Transverse colon (tissue), 4 donors: Measurements from ENCODE around the gene MED15. TPM values are rescaled to one million over a fixed set of nuclear protein-coding genes. Genes with fewer than 3 reads are reported as not detected.

ENCODE experiments used
- DNase-seq: peaks from one replicate; pipeline ENCODE4 v3.0.0-alpha.2; 2019
- H3K27ac ChIP-seq, 4 donors: fragments of 200-600 bp; sonication (generic); 2 replicates each; pipeline ENCODE4 v1.5.1; 2016 to 2018; ENCODE audit warnings: inconsistent platforms in 4 of 4
- H3K27me3 ChIP-seq: fragments of 200-600 bp; sonication (generic); 2 replicates; pipeline ENCODE4 v1.5.1; 2017; ENCODE audit warnings: inconsistent platforms
- H3K36me3 ChIP-seq, 4 donors: fragments of 200-600 bp; sonication (generic); 2 replicates each; pipeline ENCODE4 v1.5.1; 2017 to 2019; ENCODE audit warnings: inconsistent platforms in 4 of 4
- H3K4me1 ChIP-seq, 4 donors: fragments of 200-600 bp; sonication (generic); 2 replicates each; pipeline ENCODE4 v1.5.1; 2017 to 2020; ENCODE audit warnings: inconsistent platforms in 4 of 4
- H3K4me3 ChIP-seq, 4 donors: fragments of 200-600 bp; sonication (generic); 1 replicate in 1 of 4; 2 replicates in 3 of 4; pipeline versions ENCODE4 v1.5.1 to v1.6.1; 2017 to 2019; ENCODE audit warnings: inconsistent platforms in 4 of 4
- H3K9me3 ChIP-seq, 2 donors: fragments of 200-600 bp; sonication (generic); 2 replicates each; pipeline ENCODE4 v1.5.1; 2017 to 2019; ENCODE audit warnings: inconsistent platforms in 2 of 2
- EP300 ChIP-seq: sonication (generic); formaldehyde crosslinking; IDR thresholded peaks from one replicate; pipeline ENCODE4 v1.6.1; 2017; ENCODE audit warnings: antibody characterized with exemption, low read depth
- POLR2A ChIP-seq: fragments of 450-650 bp; IDR thresholded peaks from one replicate; pipeline ENCODE4 v1.6.1; 2016; ENCODE audit warnings: antibody characterized with exemption, mild to moderate bottlenecking, moderate library complexity
- POLR2AphosphoS5 ChIP-seq, 3 donors: sonication (generic); formaldehyde crosslinking; IDR thresholded peaks; one replicate each; pipeline ENCODE4 v1.6.1; 2016; ENCODE audit warnings: antibody characterized with exemption in 3 of 3
- WGBS, 2 donors: methylation state at CpG; one replicate each; pipeline ENCODE4 v1.1.5; 2018; ENCODE audit warnings: low coverage in 1 of 2; 5-methylcytosine and 5-hydroxymethylcytosine counted together
- in situ Hi-C, 4 donors: fragments of 200-750 bp; cut with MboI; loops; one replicate each; pipeline versions ENCODE4 v1.15.0 to v1.15.1; 2017; ENCODE audit warnings: low sequenced_read_pairs in 3 of 4, low pct_ligation_motif_present in 1 of 4, low pct_unique_long_range_greater_than_20kb in 1 of 4
- intact Hi-C: fragments of 100-400 bp; cut with DNase I; formaldehyde crosslinking; loops from one replicate; pipeline ENCODE4 v1.15.1; 2023; ENCODE audit warnings: low total_unique reads
- total RNA-seq, 4 donors: library from RNA; depleted of rRNA; stranded (reverse); fragments of >200 nt; gene quantifications; one replicate each; pipeline ENCODE4 v1.1.0, GENCODE V29; 2016
- TF ChIP-seq, protein P1 (sequence below), 5 experiments: fragments of 200-600 bp in 3 of 5; fragments of 450-650 bp in 2 of 5; sonication (generic) in 3 of 5; IDR thresholded peaks; 1 replicate in 2 of 5; 2 replicates in 3 of 5; pipeline ENCODE4 v1.5.1; 2016 to 2017; ENCODE audit warnings: antibody characterized with exemption in 5 of 5, inconsistent platforms in 3 of 5, mild to moderate bottlenecking in 2 of 5, moderate library complexity in 1 of 5

The MED15 gene
- total RNA-seq, 4 donors from 2014 or later, result 70.3 to 211 (median 116) TPM

DNA sequence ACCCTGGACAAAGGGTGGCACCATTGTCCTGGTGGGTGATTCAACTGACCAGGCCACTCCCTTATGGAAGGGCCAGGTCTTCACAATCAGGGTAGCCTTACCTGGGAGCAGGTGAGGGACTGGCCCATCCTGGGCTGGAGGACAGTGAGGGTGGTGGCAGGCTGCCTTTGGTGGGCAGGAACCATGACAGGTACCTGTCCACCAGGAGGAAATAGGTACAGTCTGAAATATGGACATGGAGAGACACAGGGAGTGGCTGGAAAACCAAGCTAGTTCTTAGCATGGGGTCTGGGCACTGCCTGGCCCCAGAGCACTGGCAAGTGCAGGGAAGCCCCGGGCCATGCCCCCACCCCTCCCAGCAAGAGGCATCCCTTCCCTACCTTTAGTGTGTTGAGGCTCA, 113.8 kb downstream of the MED15 start:
- in situ Hi-C loops (no loop called here), intact Hi-C loops (no loop called here)
- 62% methylated on average over 1 of the region's 1 CpG; no CpG with 5 or more reads in 1 of the 2 donors for WGBS, 2 donors
- no peak for DNase-seq
- Histone ChIP-seq H3K9me3 (no peaks in the 10 kb centered on the region), H3K36me3 (no peaks in the 10 kb centered on the region), H3K4me1 (no peaks in the 10 kb centered on the region), H3K27ac (no peak overlapping the region), H3K27me3 (no peaks in the 10 kb centered on the region), H3K4me3 (no peak overlapping the region)
- TF ChIP-seq POLR2A, result no peak

DNA sequence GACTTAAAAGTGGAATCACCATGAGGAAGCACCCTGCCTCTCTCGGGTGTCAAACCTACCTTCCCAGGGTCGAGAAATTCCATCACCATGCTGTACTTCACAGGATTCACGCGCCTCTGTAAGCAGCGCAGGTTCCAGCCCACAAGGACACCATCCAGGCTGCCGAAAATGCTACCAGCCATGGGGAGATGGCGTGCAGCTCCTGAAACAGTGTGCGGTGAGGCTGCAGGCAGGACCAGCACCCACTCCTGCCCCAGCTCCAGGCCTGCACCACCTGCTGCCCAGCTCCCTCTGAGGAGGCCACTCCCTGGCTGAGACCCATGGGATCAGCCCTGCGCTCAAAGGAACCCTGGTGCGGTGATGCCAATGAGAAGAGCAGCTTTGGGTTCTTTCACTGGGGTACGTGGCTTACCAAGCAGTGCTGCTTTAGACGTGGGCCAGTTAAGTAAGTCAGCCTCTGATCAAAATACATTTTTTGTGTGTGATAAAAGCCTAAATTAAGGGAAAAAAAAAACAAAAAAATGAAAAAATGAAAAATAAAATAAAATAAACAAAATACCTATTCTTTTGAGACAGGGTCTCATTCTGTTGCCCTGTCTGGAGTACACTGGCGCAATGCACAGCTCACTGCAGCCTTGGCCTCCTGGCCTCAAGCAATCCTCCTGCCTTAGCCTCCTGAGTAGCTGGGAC, 115.4 kb downstream of the MED15 start:
- WGBS, 2 donors, result 74 to 86% methylated on average over 2 to 13 of the region's 13 CpGs
- intact Hi-C loops, result no loop called here

DNA sequence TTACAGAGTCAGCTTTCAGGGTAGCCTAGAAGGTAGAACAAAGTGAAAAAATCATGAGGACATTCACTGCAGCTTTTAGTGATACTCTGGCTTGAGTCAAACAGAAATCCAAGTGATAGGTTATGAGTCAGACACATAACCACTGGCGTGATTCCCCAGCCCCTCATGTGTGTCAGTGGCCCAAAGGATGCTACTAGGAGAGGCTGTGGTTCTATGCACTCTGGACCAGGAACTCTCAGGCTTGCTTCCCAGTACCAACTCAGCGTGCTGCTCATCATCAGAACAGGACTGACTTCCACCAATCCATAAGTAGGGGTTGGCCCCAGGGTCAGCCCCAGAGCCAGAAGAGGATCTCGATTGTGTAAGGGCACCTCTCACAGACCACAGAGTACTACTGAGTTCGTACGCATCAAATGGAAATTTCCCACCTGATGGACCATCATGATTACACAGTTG, 116.8 kb downstream of the MED15 start:
- no peaks in the 10 kb centered on the region for H3K36me3 ChIP-seq
- no peaks in the 10 kb centered on the region for H3K9me3 ChIP-seq
- H3K27me3 ChIP-seq, result no peaks in the 10 kb centered on the region
- intact Hi-C loops, result no loop called here
- no peak overlapping the region for H3K4me3 ChIP-seq
- TF ChIP-seq, protein P1, sequence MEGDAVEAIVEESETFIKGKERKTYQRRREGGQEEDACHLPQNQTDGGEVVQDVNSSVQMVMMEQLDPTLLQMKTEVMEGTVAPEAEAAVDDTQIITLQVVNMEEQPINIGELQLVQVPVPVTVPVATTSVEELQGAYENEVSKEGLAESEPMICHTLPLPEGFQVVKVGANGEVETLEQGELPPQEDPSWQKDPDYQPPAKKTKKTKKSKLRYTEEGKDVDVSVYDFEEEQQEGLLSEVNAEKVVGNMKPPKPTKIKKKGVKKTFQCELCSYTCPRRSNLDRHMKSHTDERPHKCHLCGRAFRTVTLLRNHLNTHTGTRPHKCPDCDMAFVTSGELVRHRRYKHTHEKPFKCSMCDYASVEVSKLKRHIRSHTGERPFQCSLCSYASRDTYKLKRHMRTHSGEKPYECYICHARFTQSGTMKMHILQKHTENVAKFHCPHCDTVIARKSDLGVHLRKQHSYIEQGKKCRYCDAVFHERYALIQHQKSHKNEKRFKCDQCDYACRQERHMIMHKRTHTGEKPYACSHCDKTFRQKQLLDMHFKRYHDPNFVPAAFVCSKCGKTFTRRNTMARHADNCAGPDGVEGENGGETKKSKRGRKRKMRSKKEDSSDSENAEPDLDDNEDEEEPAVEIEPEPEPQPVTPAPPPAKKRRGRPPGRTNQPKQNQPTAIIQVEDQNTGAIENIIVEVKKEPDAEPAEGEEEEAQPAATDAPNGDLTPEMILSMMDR (IDR thresholded peaks at IDR 0.05), result no peak
- TF ChIP-seq POLR2AphosphoS5 (IDR thresholded peaks at IDR 0.05) (no peak), POLR2A (no peak), EP300 (no peak)
- in situ Hi-C loops, result no loop called here
- WGBS, 2 donors, result 29 to 68% methylated on average over 1 to 5 of the region's 5 CpGs
- H3K27ac ChIP-seq, result no peak overlapping the region
- no peak for DNase-seq
- H3K4me1 ChIP-seq, result no peaks in the 10 kb centered on the region

More for the DNA sequence above, 115.4 kb downstream of the MED15 start:
- no peaks in the 10 kb centered on the region for H3K36me3 ChIP-seq
- no peak overlapping the region for H3K27ac ChIP-seq
- no peaks in the 10 kb centered on the region for H3K27me3 ChIP-seq
- H3K4me1 ChIP-seq, result no peaks in the 10 kb centered on the region
- no peak overlapping the region for H3K4me3 ChIP-seq
- in situ Hi-C loops, result no loop called here
- DNase-seq, result no peak
- TF ChIP-seq POLR2A (no peak), POLR2AphosphoS5 (IDR thresholded peaks at IDR 0.05) (no peak), EP300 (no peak)
- TF ChIP-seq, protein P1 (IDR thresholded peaks at IDR 0.05), result no peak
- H3K9me3 ChIP-seq, result no peaks in the 10 kb centered on the region

DNA sequence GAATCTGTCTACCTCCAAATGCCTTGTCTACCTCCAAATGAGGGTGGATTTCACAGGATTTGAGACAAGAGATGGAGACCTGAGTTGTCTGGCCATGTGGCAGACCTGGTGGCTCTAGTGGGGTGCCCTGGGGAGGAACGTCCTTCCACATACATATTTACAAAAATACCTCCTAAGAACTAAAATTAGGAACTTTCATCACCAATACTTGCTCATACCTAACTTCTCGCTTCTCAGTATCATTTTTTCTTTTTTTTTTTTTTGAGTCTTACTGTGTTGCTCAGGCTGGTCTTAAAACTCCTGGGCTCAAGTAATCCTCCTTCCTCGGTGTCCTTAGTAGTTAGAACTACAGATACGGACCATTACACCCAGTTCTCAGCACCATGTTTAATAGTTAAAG, 117.9 kb downstream of the MED15 start:
- in situ Hi-C loops, result loop anchor here in 1 of 4 donors (25.0 kb wide), 1 partner anchor 463 kb away; the partner anchor contains the start of gene CCDC188

More for the DNA sequence above, 117.9 kb downstream of the MED15 start:
- Histone ChIP-seq H3K9me3 (no peaks in the 10 kb centered on the region), H3K27me3 (no peaks in the 10 kb centered on the region), H3K4me3 (no peak overlapping the region), H3K36me3 (no peaks in the 10 kb centered on the region), H3K27ac (no peak overlapping the region), H3K4me1 (no peaks in the 10 kb centered on the region)
- WGBS, 2 donors, result 80 to 81% methylated on average over 4 of the region's 4 CpGs
- TF ChIP-seq, protein P1 (IDR thresholded peaks at IDR 0.05), result no peak
- TF ChIP-seq POLR2A (no peak), EP300 (no peak), POLR2AphosphoS5 (IDR thresholded peaks at IDR 0.05) (no peak)
- intact Hi-C loops, result no loop called here
- DNase-seq, result no peak
